Dermis microvascular lymphatic vessel endothelial cell (primary cell): ENCODE data around the gene NPIPA7. TPM values are rescaled to one million over a fixed set of nuclear protein-coding genes. Genes with fewer than 3 reads are reported as not detected.
"Not testable (repeated sequence)": the region's sequence is repeated elsewhere in the genome, so short reads cannot be mapped to it uniquely, and the experiment has no call there.

ENCODE experiments used
- DNase-seq, 2 donors: peaks; one replicate each; pipeline versions ENCODE4 v3.0.0 to v3.0.0-alpha.2; 2010; ENCODE audit warnings: low read depth in 2 of 2
- total RNA-seq: library from RNA; depleted of rRNA; stranded (reverse); fragments of >200 nt; gene quantifications from 2 replicates; pipeline ENCODE4 v1.2.1, GENCODE V29; 2014

NPIPA7 gene
- total RNA-seq, 1 donor from 2014 or later = 0.64 TPM

DNA sequence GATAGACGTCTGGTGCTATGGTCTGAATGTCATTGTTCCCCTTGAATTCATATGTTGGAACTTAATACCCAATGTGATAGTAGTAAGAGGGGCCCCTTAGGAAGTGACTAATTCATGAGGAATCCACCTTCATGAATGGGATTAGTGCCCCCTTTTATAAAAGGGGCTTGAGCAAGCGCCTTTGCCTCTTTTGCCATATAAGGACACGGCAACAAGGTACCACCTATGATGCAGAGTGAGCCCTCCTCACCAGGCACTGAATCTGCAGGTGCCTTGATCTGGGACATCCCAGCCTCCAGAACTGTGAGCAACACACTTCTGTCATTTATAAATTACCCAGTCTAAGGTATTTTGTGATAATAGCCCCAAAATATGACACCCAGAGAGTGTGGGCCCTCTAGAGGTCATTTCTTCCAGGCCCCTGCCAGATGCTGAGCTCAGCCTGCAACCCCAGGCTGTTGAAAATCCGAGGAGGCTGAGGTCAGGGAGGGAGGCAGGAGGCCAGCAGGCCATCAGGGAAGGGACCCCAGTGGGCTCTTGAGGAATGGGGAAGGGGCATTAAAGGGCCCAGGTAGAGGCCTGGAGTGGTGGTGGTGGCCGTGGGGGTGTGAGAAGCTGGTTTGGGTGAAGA, 39.1 kb downstream of the NPIPA7 start:
- DNase-seq = not testable (repeated sequence)

DNA sequence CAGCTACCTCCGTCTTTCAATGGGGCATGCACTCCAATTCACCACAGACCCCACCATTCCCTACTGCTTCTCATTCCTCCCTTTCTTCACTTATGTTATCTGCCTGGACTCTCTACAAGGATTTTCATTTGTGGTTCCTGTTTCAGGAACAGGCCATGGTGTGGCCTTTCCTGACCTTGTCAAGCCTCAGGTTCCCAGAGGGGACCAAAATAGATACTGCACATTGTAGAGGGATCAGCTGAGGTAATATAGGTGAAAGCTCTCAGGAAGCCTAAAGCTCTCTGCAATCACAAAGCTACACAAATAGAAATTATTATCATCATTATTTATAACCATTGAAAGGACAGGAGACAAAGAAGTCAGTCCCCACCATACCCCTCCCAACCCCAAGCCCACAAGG, 41.6 kb downstream of the NPIPA7 start:
- not testable (repeated sequence) for DNase-seq

GRCh38 chr16:16425146-16425545, 46.2 kb downstream of the NPIPA7 start:
- DNase-seq = not testable (repeated sequence)

DNA sequence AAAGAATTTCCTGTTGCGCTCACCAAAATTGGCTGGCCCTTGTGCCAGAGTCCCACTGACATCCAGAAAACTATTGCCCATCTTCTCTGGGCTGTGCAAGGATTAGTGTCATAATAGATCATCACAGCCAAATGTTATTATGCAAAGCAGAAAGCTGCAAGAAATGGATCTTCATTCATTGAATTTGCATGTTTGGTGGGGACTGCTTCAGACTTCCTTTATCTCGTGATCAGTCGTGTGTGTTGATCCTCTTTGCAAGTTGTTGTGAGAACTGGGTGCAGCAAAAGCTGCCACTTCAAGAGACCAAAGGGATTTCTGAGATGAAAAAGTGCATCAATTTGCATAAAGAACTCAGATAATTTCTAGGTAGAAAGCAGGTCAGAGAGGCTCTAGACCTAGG, 52.2 kb downstream of the NPIPA7 start:
- DNase-seq = not testable (repeated sequence)

DNA sequence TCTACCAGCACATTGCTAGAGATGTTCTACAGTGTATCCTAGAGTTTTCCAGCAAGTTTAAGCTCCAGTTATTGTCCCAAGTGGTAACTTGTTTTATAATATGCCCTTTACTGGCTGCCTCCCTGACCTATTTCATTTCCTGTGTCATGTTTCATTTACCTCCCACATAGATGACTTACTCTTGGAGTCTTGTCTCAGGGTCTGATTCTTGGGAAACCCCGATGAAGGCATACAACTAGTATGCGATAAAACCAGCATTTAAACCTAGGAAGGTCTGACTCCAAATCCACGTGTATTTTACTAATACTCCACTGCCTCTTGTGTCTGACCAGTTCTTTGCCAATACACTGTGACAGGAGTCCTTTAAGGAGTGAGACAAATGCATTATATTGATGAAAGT, 55.8 kb downstream of the NPIPA7 start:
- DNase-seq = not testable (repeated sequence)

GRCh38 chr16:16441401-16441800, 62.5 kb downstream of the NPIPA7 start:
- not testable (repeated sequence) for DNase-seq

Other genes with a start within 250 kb of the NPIPA7 start
- gene ABCC6, start 155.6 kb upstream of the NPIPA7 start, total RNA-seq = 0.13 and 0.63 TPM in 2 replicates
- gene NOMO3, start 146.6 kb upstream of the NPIPA7 start, total RNA-seq = 22.9 and 60.3 TPM in 2 replicates